ENCODE results near the gene ATP6V0E2. TPM values are rescaled to one million over a fixed set of nuclear protein-coding genes. Genes with fewer than 3 reads are reported as not detected.
A peak's percentile ranks its signal among the peaks of the same experiment; 100 is the strongest.

Gene ATP6V0E2
- polyA plus RNA-seq, 3 donors from 2014 or later: 72.8 to 80.5 (median 73.9) TPM

DNA sequence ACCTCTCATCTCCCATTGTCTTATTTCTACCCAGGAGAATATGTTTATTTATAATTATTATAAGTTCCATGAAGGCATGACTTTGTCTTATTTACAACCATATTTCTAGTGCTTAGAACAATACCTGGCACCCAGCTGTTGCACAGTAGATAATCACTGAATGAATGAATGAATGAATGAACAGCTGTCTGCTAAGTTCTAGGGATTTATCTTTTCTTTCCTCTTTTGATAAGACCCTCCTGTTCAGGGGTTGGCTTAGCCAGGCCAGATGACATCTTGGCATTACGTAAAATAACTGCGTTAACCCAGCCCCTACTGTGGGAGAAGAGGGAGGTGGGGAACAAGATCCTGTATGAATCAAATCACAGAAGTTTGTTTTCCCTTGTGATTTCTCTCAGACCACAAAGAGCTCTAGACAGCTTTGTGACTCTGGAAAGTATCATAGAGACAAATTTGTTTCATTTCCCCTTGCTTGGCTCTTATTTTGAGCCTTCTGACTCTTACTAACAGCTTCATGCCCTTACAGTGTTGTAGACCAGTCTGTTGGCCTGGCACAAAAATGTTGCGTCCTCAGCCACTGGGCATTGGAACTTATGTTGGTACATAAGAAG lies 27.2 kb upstream of the ATP6V0E2 start:
- Mint-ChIP-seq H3K4me1 (no peaks in the 10 kb centered on the region), H3K9me3 (no peaks in the 10 kb centered on the region), H3K36me3 (peaks cover 7 to 30% (median 17%) of the 10 kb centered on the region in 3 donors), H3K27ac (no peak overlapping the region), H3K27me3 (ENCODE audit: low read depth in 3 of 3) (no peaks in the 10 kb centered on the region), H3K4me3 (no peak overlapping the region)
- DNase-seq: no peak

DNA sequence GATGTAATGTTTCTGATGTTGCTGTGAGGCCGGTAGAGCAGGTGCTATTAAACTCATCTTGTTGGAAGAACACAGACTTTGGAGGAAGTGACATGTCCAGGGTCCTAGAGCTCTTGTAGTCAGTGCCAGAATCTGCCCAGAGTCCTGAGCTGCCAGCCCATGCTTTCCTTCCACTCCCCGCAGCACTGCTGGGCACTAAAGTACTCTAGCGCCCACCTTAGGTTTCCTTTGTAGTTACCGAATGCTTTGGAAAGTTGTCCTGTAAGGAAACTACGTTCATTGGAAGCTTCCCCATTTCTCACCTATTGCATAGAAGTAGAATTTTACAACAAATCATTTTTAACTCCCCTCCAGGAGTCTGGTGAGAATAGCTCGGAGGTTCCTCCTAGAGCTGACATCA lies 24.6 kb upstream of the ATP6V0E2 start:
- H3K4me1 Mint-ChIP-seq: no peaks in the 10 kb centered on the region
- DNase-seq: no peak

DNA sequence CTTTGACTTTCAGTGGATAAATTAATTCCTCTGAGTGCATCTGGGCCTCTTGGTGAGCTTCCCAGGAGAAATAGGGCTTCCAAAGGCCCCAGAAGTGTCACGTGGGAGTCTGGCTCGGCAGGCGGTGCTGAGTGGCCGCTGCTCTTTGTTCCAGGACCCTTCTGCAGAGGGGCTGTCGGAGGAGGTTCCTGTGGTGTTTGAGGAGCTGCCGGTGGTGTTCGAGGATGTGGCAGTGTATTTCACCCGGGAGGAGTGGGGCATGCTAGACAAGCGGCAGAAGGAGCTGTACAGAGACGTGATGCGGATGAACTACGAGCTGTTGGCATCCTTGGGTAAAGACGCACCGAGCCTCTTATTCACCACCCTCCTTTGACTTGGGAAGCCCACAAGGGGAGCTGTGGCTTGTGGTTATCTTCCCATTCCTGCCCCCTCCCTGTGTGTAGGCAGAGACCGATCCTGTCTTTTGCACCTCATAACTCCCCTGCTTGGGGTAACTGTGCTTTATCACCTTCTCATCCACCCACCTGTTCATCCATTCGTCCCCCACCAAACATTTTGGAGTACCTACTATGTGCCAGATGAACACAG lies 23.7 kb upstream of the ATP6V0E2 start:
- peaks cover 11 to 34% (median 17%) of the 10 kb centered on the region in 3 donors for H3K36me3 Mint-ChIP-seq
- no peak overlapping the region for H3K4me3 Mint-ChIP-seq
- H3K4me1 Mint-ChIP-seq: no peaks in the 10 kb centered on the region
- no peaks in the 10 kb centered on the region for H3K9me3 Mint-ChIP-seq
- peaks cover 0 to 2% (median 0%) of the 10 kb centered on the region in 3 donors for H3K27me3 Mint-ChIP-seq (ENCODE audit: low read depth in 3 of 3)
- no peak overlapping the region for H3K27ac Mint-ChIP-seq
- no peak for DNase-seq

More for the DNA sequence above, 24.6 kb upstream of the ATP6V0E2 start:
- Mint-ChIP-seq H3K9me3 (no peaks in the 10 kb centered on the region), H3K27ac (no peak overlapping the region), H3K36me3 (peaks cover 10 to 34% (median 17%) of the 10 kb centered on the region in 3 donors), H3K27me3 (ENCODE audit: low read depth in 3 of 3) (peaks cover 0 to 2% (median 0%) of the 10 kb centered on the region in 3 donors), H3K4me3 (no peak overlapping the region)

DNA sequence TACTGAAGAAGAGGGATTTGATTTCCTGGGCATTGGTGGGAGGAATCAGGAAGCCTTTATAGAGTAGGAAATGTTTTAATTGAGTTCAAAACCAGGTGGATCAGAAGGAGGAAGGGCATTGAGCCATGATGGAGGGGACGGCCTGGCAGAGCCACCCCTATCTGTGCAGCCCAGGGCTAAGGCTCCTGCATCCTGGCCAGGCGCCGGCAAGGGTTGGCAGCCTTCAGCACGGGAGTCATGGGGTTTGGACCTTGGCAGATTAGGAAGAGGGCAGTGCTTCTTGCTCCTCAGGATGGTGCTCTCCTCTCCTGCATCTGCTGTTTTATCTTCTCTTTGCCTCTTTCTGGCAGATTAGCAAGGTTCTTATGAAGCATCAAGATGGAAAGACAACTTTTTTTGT lies 23.1 kb upstream of the ATP6V0E2 start:
- no peaks in the 10 kb centered on the region for H3K4me1 Mint-ChIP-seq
- peaks cover 0 to 2% (median 0%) of the 10 kb centered on the region in 3 donors for H3K27me3 Mint-ChIP-seq (ENCODE audit: low read depth in 3 of 3)
- peaks cover 11 to 34% (median 17%) of the 10 kb centered on the region in 3 donors for H3K36me3 Mint-ChIP-seq
- no peak overlapping the region for H3K4me3 Mint-ChIP-seq
- no peaks in the 10 kb centered on the region for H3K9me3 Mint-ChIP-seq
- no peak for DNase-seq
- no peak overlapping the region for H3K27ac Mint-ChIP-seq

DNA sequence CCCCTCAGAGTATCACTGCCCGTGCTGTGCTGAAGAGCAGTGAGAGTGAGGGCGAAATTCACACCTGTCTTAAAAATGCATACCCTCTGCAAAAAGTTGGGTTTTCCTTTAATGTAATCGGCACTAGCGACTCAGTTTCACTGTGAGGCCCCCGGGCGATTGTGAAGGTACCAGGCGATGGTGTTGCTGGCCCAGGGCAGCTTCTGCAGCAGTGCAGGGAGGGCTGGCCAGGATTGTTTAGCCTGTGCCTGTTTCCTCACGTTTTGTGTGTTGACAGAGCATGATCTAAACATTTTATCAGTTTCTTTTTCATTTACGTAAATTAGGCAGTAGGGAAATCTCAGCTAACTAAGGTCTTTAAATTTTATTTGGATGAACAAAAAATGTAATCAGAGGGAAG lies 22.3 kb upstream of the ATP6V0E2 start:
- no peak for DNase-seq
- Mint-ChIP-seq H3K27me3 (ENCODE audit: low read depth in 3 of 3) (peaks cover 0 to 2% (median 0%) of the 10 kb centered on the region in 3 donors), H3K27ac (no peak overlapping the region), H3K4me1 (no peaks in the 10 kb centered on the region), H3K4me3 (no peak overlapping the region), H3K9me3 (no peaks in the 10 kb centered on the region), H3K36me3 (peaks cover 7 to 30% (median 10%) of the 10 kb centered on the region in 3 donors)

DNA sequence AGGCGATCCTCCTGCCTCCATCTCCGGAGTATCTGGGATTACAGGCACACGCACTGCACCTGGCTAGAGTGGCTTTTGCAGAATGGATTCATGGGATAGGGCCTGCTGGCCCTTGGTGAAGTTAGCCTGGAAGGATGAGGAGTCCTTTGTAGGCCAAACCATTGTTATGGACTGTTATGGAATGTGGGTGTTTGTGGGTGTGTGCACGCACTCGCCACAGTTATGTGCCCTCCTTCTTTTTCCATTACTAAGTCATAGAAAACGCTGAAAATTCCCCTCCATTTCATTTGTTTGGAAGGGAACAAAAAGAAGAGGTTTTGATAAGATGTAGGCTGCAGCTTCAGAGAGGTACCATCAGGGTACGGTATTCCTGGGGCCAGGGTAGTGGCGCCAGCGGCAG lies 20.6 kb upstream of the ATP6V0E2 start:
- no peak overlapping the region for H3K27ac Mint-ChIP-seq

DNA sequence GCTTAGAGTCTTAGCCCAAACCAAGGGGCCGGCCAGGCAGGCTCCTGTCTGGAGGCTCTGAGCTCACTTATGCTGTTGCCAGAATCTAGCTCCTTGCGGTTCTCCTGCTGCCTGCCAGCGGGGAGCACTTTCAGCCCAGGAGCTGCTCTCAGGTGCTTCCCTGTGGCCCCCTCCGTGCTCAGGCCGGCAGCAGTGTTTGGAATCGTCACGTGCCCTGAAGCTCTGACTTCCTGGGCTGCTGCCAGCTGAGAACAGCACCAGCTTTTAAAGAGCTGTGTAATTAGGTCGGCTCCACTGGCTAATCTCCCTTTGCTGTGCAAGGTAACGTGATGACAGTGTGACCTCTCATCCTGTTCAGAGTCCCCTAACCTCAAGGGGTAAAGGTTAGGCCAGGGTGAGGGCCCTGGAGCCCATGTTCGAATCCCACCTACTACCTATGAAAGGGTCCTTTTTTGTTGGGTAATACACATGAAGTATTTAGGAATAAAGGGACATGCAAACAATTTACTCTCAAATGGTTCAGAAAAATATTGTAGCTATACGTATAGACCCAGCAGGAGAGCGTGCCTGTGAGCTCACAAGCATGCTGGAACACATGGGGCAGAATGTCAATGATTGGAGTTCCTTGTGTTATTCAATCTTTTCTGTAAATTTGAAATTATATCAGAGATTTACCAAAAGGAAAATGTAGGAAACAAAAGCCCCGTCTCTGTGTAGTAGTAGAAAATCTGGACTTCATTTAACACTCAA lies 19.0 kb upstream of the ATP6V0E2 start:
- Mint-ChIP-seq H3K4me1 (no peaks in the 10 kb centered on the region), H3K4me3 (no peak overlapping the region)

More for the DNA sequence above, 20.6 kb upstream of the ATP6V0E2 start:
- H3K36me3 Mint-ChIP-seq: peaks cover 4 to 30% (median 19%) of the 10 kb centered on the region in 3 donors
- no peaks in the 10 kb centered on the region for H3K4me1 Mint-ChIP-seq
- no peaks in the 10 kb centered on the region for H3K9me3 Mint-ChIP-seq
- DNase-seq: no peak
- peaks cover 0 to 5% (median 0%) of the 10 kb centered on the region in 3 donors for H3K27me3 Mint-ChIP-seq (ENCODE audit: low read depth in 3 of 3)
- no peak overlapping the region for H3K4me3 Mint-ChIP-seq

DNA sequence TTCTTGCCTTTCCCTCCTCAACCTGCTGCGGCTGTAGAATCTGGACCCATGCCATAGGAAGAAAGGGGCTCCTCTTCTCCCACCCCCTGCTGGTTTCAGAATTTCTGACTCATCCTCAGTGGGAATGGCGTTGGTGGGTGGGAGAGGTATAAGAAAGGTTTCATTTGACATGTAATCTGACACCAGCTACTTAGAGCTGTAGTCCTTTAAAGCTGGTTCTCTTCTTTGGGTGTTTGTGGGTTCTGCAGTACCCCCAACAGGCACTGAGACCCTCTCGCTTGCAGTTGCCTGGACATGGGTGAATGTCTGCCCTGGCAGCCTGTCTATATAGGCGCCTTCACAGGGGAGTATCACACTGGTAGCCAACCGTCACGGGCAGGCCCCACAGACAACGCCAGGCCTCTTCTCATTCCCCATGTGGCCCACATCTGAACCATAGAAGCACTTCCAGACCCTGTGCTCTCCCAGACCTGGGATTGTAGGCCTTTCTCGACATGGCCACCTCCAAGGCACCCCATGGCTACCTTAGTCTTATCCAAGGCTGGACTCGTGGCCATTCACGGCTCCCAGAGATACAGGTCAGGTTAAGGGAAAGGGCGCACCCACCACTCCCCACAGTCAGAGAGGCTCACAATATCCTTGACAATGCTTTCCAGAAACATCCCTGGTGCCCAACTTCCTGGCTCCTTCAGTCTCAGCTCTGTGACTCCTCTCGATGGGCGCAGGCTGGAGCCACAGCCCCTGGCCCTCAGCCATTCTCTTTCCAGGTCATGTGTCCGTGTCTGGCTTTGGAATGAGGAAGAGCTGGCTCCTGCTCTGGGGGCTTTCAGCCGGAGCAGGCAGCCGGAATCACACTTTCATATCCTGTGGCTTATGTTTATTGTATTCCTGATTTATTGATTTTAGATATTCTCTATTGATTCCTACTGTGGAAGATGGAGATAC lies 18.1 kb upstream of the ATP6V0E2 start:
- Mint-ChIP-seq H3K27me3 (ENCODE audit: low read depth in 3 of 3) (peaks cover 0 to 5% (median 0%) of the 10 kb centered on the region in 3 donors), H3K36me3 (peaks cover 10 to 28% (median 18%) of the 10 kb centered on the region in 3 donors), H3K9me3 (no peaks in the 10 kb centered on the region), H3K4me1 (peaks cover 0 to 4% of the 10 kb centered on the region in 2 donors), H3K27ac (no peak overlapping the region), H3K4me3 (no peak overlapping the region)
- no peak for DNase-seq

More for the DNA sequence above, 19.0 kb upstream of the ATP6V0E2 start:
- Mint-ChIP-seq H3K36me3 (peaks cover 5 to 27% (median 15%) of the 10 kb centered on the region in 3 donors), H3K27me3 (ENCODE audit: low read depth in 3 of 3) (peaks cover 0 to 5% (median 0%) of the 10 kb centered on the region in 3 donors), H3K27ac (no peak overlapping the region), H3K9me3 (no peaks in the 10 kb centered on the region)
- DNase-seq: no peak

DNA sequence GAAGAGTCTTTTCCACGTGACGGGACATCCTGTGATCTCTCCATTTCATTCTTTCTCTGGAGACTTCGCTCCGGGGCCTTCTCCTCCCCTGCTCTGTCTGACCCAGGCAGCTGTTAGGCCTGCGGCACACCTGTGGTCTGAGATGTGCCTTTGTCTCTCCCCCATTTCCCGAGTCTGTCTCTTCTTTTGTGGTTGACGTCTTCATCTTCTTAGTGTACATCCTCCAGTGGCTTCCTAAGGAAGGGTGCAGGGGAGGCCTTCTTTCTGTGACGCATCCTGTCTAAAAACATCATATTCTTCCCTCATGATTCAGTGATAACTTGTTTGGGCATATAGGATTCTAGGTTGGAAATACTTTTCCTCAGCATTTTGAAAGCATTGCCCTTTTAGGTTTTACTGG lies 17.2 kb upstream of the ATP6V0E2 start:
- Mint-ChIP-seq H3K27me3 (ENCODE audit: low read depth in 3 of 3) (peaks cover 0 to 5% (median 3%) of the 10 kb centered on the region in 3 donors), H3K36me3 (peaks cover 10 to 28% (median 14%) of the 10 kb centered on the region in 3 donors), H3K4me3 (no peak overlapping the region), H3K27ac (no peak overlapping the region), H3K9me3 (no peaks in the 10 kb centered on the region), H3K4me1 (peaks cover 0 to 6% of the 10 kb centered on the region in 2 donors)
- DNase-seq: no peak

DNA sequence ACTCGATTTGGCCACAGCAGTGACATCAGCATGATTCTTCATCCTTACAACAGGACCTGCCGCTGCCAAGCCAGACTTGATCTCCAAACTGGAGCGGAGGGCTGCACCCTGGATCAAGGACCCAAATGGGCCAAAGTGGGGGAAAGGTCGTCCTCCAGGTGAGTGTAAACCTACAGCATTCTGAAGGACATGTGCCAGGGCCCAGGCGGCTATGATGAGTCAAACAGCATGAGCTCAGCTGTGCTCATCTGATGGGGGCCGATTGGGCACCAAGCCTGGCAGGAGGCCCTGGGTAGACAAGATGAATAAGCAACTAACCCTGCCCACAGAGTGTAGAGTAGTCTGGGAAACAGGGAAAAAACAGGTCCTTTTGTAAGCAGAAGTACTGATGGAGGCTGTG lies 14.4 kb upstream of the ATP6V0E2 start:
- no peak overlapping the region for H3K4me3 Mint-ChIP-seq
- H3K9me3 Mint-ChIP-seq: no peaks in the 10 kb centered on the region
- peaks cover 6 to 26% (median 22%) of the 10 kb centered on the region in 3 donors for H3K36me3 Mint-ChIP-seq
- DNase-seq: no peak
- H3K27me3 Mint-ChIP-seq (ENCODE audit: low read depth in 3 of 3): peaks cover 2 to 3% (median 3%) of the 10 kb centered on the region in 3 donors
- no peak overlapping the region for H3K27ac Mint-ChIP-seq
- H3K4me1 Mint-ChIP-seq: peaks cover 9 to 12% of the 10 kb centered on the region in 2 donors

DNA sequence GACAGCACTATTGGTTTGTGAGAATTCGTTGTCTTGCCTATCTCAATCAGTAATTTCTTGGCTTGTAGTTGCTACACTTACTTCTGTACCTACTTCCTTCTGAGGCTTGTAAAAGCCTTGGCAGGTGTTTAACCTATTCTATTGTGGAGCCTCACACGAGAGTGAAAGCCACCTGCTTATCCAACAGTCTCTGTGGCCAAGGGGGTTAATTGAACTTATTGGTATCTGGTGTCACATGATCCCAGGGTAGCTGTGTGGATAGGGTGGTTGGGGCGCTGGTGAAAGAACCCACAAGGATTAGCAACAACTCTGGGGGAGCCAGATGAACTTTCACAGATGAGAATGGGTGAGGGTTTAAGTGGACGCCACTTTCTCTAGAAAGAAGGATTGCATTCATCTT lies 13.9 kb upstream of the ATP6V0E2 start:
- Mint-ChIP-seq H3K4me3 (no peak overlapping the region), H3K27ac (no peak overlapping the region), H3K4me1 (peaks cover 9 to 12% of the 10 kb centered on the region in 2 donors), H3K9me3 (no peaks in the 10 kb centered on the region), H3K27me3 (ENCODE audit: low read depth in 3 of 3) (peaks cover 2 to 3% (median 3%) of the 10 kb centered on the region in 3 donors), H3K36me3 (peaks cover 6 to 26% (median 22%) of the 10 kb centered on the region in 3 donors)
- DNase-seq: no peak

DNA sequence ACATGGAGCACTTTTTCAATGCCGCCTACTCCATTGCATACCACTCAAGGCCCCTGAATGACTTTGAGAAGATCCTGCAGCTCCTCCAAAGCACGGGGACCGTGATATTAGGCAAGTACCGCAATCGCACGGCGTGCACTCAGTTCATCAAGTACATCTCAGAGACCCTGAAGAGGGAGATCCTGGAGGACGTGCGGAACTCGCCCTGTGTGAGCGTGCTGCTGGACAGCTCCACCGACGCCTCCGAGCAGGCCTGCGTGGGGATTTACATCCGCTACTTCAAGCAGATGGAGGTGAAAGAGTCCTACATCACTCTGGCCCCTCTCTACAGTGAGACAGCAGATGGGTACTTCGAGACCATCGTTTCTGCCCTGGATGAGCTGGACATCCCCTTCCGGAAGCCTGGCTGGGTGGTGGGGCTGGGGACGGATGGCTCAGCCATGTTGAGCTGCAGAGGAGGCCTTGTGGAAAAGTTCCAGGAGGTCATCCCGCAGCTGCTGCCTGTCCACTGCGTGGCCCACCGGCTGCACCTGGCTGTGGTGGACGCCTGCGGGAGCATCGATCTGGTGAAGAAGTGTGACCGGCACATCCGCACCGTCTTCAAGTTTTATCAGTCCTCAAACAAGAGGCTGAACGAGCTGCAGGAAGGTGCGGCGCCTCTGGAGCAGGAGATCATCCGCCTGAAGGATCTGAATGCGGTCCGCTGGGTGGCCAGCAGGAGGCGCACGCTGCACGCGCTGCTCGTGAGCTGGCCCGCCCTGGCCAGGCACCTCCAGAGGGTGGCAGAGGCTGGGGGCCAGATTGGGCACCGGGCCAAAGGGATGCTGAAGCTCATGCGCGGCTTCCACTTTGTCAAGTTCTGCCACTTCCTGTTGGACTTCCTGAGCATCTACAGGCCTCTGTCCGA lies 12.7 kb upstream of the ATP6V0E2 start:
- H3K27ac Mint-ChIP-seq: peak overlapping the region in 3 of 6 donors; percentile 28 to 77 (median 76)
- DNase-seq: peak; percentile 50 to 57 (median 55)
- H3K9me3 Mint-ChIP-seq: no peaks in the 10 kb centered on the region
- peaks cover 20 to 23% of the 10 kb centered on the region in 2 donors for H3K4me1 Mint-ChIP-seq
- H3K36me3 Mint-ChIP-seq: peaks cover 6 to 26% (median 22%) of the 10 kb centered on the region in 3 donors
- peaks cover 2 to 5% (median 3%) of the 10 kb centered on the region in 3 donors for H3K27me3 Mint-ChIP-seq (ENCODE audit: low read depth in 3 of 3)
- H3K4me3 Mint-ChIP-seq: no peak overlapping the region

All from immature natural killer cell (primary cell).